Activated naive CD8-positive, alpha-beta T cell treated with anti-CD3 and anti-CD28 coated beads for 36 hours (primary cell): ENCODE data around the gene CTNND2. TPM values are rescaled to one million over a fixed set of nuclear protein-coding genes. Genes with fewer than 3 reads are reported as not detected.

Experiments
- DNase-seq: peaks from one replicate; pipeline ENCODE4 v3.0.0; 2021
- H3K27ac Mint-ChIP-seq: one replicate; pipeline ENCODE4 v1.8.0; 2022; ENCODE audit warnings: mild to moderate bottlenecking, moderate library complexity, mixed read lengths
- H3K27me3 Mint-ChIP-seq: one replicate; pipeline ENCODE4 v1.8.0; 2022; ENCODE audit warnings: mild to moderate bottlenecking, mixed read lengths
- H3K36me3 Mint-ChIP-seq: one replicate; pipeline ENCODE4 v1.8.0; 2021; ENCODE audit warnings: mild to moderate bottlenecking, mixed read lengths
- H3K4me1 Mint-ChIP-seq: one replicate; pipeline ENCODE4 v1.8.0; 2021; ENCODE audit warnings: mixed read lengths
- H3K4me3 Mint-ChIP-seq: one replicate; pipeline ENCODE4 v1.8.0; 2022; ENCODE audit warnings: mild to moderate bottlenecking, moderate library complexity, mixed read lengths
- H3K9me3 Mint-ChIP-seq: one replicate; pipeline ENCODE4 v1.8.0; 2022; ENCODE audit warnings: mixed read lengths
- total RNA-seq, 2 experiments: library from RNA; stranded (reverse); gene quantifications; one replicate each; pipeline ENCODE4 v1.2.3, GENCODE V29; 2021

Gene CTNND2
- total RNA-seq, 2 experiments from 2014 or later: not detected

DNA sequence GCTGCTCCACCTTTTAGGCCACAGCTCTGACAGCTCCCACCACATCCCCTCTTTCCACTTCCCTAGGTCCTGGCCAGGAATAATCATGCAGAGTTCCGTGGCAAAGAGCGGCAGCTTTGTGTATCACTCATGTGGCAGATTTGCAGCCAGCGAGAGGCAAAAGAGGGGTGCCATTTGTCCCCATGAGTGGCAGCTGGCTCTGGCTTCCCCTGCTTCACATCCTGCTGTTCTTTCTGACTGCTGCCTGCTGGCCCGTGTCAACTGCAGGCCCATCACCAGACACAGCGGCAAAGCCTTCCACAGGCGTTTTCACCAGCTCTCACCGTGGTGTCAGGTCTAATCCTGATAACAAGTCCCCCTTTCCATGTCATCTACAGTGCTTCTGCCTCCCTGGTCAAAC lies 712.6 kb downstream of the CTNND2 start:
- H3K9me3 Mint-ChIP-seq: peaks cover 1% of the 10 kb centered on the region
- H3K27me3 Mint-ChIP-seq: no peaks in the 10 kb centered on the region
- H3K36me3 Mint-ChIP-seq: no peaks in the 10 kb centered on the region
- no peak for DNase-seq
- no peak overlapping the region for H3K4me3 Mint-ChIP-seq
- H3K4me1 Mint-ChIP-seq: no peaks in the 10 kb centered on the region
- no peak overlapping the region for H3K27ac Mint-ChIP-seq

- Mint-ChIP-seq H3K4me1 (no peaks in the 10 kb centered on the region), H3K27me3 (no peaks in the 10 kb centered on the region), H3K9me3 (no peaks in the 10 kb centered on the region), H3K36me3 (no peaks in the 10 kb centered on the region), H3K27ac (no peak overlapping the region), H3K4me3 (no peak overlapping the region)
- DNase-seq: no peak
Observed at GRCh38 chr5:11182441-11183080, 721.7 kb downstream of the CTNND2 start.

- no peak overlapping the region for H3K4me3 Mint-ChIP-seq
- H3K27me3 Mint-ChIP-seq: no peaks in the 10 kb centered on the region
- no peak overlapping the region for H3K27ac Mint-ChIP-seq
- H3K9me3 Mint-ChIP-seq: no peaks in the 10 kb centered on the region
- H3K36me3 Mint-ChIP-seq: no peaks in the 10 kb centered on the region
- H3K4me1 Mint-ChIP-seq: no peaks in the 10 kb centered on the region
- no peak for DNase-seq
Observed at GRCh38 chr5:11181940-11182339, 722.3 kb downstream of the CTNND2 start.

- no peaks in the 10 kb centered on the region for H3K4me1 Mint-ChIP-seq
- no peak overlapping the region for H3K27ac Mint-ChIP-seq
- H3K9me3 Mint-ChIP-seq: no peaks in the 10 kb centered on the region
- no peak for DNase-seq
- no peak overlapping the region for H3K4me3 Mint-ChIP-seq
- H3K36me3 Mint-ChIP-seq: no peaks in the 10 kb centered on the region
- no peaks in the 10 kb centered on the region for H3K27me3 Mint-ChIP-seq
Observed at GRCh38 chr5:11180890-11181289, 723.4 kb downstream of the CTNND2 start.

DNA sequence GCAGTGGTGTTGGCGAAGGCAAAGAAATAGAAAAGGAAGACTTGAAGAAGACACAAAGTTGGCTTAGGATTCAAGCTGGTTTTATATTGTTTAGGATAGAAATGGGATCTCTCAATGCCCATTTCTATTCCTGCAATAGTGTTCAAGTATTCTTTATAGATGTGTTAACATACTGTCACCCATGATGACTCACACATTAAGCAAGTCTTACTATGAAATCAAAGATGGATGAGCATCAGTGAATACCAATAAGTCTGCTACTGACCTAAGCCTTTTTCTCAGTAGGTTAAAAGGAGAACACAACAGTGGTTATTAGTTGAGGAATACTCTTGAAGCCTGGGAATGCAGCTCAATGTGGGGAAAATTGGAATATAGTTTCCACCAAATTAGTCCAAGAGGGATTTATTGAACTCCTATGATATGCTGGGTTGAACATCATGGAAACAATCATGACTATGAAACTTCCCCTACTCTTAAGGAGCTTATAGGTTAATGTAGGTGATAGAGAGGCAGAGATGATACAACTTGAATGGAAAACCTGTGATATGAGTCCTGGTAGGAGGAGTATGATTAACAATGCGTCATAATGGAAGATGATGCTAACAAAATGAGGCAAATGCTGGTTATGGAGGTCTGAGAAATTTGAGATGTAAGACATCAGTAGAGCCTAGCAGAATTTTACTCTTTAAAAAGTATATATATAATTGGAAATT lies 726.1 kb downstream of the CTNND2 start:
- no peaks in the 10 kb centered on the region for H3K36me3 Mint-ChIP-seq
- no peak overlapping the region for H3K4me3 Mint-ChIP-seq
- peaks cover 9% of the 10 kb centered on the region for H3K27me3 Mint-ChIP-seq

DNA sequence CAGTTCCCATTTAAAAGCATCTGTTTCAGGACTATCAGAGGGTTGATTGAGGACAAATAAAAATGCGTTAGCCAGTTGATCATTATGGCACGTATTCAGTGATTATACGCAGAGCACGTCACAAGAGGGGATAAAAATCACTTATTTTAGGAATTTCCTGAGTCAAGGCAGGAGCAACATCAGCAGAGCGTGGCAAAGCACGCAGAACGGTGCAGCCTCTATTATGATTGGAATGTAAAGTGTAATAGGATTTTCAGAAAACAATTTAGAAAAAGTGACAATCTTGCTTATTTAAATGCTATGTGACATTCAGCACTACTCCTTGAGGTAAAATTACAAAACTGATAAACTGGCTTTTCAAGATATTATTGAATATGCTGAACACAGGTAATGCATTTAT lies 729.7 kb downstream of the CTNND2 start:
- H3K4me1 Mint-ChIP-seq: no peaks in the 10 kb centered on the region
- H3K27ac Mint-ChIP-seq: no peak overlapping the region
- no peaks in the 10 kb centered on the region for H3K9me3 Mint-ChIP-seq
- no peak overlapping the region for H3K4me3 Mint-ChIP-seq
- DNase-seq: no peak
- H3K27me3 Mint-ChIP-seq: peaks cover 24% of the 10 kb centered on the region
- no peaks in the 10 kb centered on the region for H3K36me3 Mint-ChIP-seq

More for the DNA sequence above, 726.1 kb downstream of the CTNND2 start:
- Mint-ChIP-seq H3K9me3 (no peaks in the 10 kb centered on the region), H3K27ac (no peak overlapping the region), H3K4me1 (no peaks in the 10 kb centered on the region)
- DNase-seq: no peak

GRCh38 chr5:11172484-11172883 lies 731.8 kb downstream of the CTNND2 start:
- Mint-ChIP-seq H3K4me1 (no peaks in the 10 kb centered on the region), H3K36me3 (no peaks in the 10 kb centered on the region), H3K4me3 (no peak overlapping the region), H3K27me3 (peaks cover 30% of the 10 kb centered on the region), H3K9me3 (no peaks in the 10 kb centered on the region), H3K27ac (no peak overlapping the region)
- no peak for DNase-seq

GRCh38 chr5:11171236-11171635 lies 733.0 kb downstream of the CTNND2 start:
- H3K36me3 Mint-ChIP-seq: no peaks in the 10 kb centered on the region
- peaks cover 33% of the 10 kb centered on the region for H3K27me3 Mint-ChIP-seq
- H3K4me1 Mint-ChIP-seq: no peaks in the 10 kb centered on the region
- H3K27ac Mint-ChIP-seq: no peak overlapping the region
- DNase-seq: no peak
- no peaks in the 10 kb centered on the region for H3K9me3 Mint-ChIP-seq
- H3K4me3 Mint-ChIP-seq: no peak overlapping the region

DNA sequence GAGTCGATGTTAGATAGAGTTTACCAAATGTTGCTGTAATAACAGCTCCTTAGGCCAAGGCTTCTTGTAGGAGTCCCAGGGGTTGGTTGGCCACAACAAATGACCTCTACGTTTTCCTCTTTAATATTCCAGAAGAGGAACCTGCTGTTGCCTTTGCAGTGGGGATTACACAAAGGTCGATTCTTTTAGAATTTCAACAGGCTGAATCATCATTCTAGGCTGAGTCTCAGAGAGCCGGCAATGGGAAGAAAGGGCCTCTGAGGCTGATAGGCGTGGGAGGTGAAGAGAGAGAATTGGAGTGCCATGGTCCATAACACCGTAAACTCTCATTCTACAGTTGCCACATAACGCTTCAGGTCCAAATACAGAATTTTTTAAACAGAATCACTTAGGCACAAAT lies 737.3 kb downstream of the CTNND2 start:
- H3K4me1 Mint-ChIP-seq: no peaks in the 10 kb centered on the region
- no peak overlapping the region for H3K27ac Mint-ChIP-seq
- no peak overlapping the region for H3K4me3 Mint-ChIP-seq
- H3K36me3 Mint-ChIP-seq: no peaks in the 10 kb centered on the region
- peaks cover 20% of the 10 kb centered on the region for H3K27me3 Mint-ChIP-seq
- DNase-seq: no peak
- no peaks in the 10 kb centered on the region for H3K9me3 Mint-ChIP-seq

- no peaks in the 10 kb centered on the region for H3K36me3 Mint-ChIP-seq
- H3K27me3 Mint-ChIP-seq: peaks cover 17% of the 10 kb centered on the region
- no peak overlapping the region for H3K27ac Mint-ChIP-seq
- H3K9me3 Mint-ChIP-seq: no peaks in the 10 kb centered on the region
- no peaks in the 10 kb centered on the region for H3K4me1 Mint-ChIP-seq
- H3K4me3 Mint-ChIP-seq: no peak overlapping the region
- DNase-seq: no peak
Observed at GRCh38 chr5:11164531-11165294, 739.5 kb downstream of the CTNND2 start.

DNA sequence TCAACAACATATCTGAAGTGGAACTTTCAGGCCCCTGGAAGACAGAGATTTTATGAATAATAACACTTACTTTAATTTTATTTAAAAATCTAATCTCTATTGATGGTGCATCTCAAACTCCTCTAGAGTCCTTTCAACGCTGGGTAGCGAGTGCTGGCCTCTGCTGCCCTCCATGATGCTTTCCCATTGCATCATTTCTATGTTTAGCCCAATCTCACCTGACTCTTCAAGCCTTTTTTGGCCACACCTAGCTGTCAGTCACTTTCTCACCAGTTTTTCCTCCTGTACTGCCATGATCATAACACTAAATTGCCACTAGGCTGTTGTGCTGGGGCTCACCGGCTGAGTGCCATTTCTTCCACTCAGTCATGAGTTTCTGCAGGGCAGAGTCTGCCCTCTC lies 747.1 kb downstream of the CTNND2 start:
- Mint-ChIP-seq H3K36me3 (no peaks in the 10 kb centered on the region), H3K4me1 (peaks cover 1% of the 10 kb centered on the region), H3K27me3 (peaks cover 24% of the 10 kb centered on the region), H3K27ac (no peak overlapping the region), H3K4me3 (no peak overlapping the region), H3K9me3 (no peaks in the 10 kb centered on the region)
- DNase-seq: no peak

GRCh38 chr5:11153670-11154382 lies 750.4 kb downstream of the CTNND2 start:
- peaks cover 1% of the 10 kb centered on the region for H3K4me1 Mint-ChIP-seq

DNA sequence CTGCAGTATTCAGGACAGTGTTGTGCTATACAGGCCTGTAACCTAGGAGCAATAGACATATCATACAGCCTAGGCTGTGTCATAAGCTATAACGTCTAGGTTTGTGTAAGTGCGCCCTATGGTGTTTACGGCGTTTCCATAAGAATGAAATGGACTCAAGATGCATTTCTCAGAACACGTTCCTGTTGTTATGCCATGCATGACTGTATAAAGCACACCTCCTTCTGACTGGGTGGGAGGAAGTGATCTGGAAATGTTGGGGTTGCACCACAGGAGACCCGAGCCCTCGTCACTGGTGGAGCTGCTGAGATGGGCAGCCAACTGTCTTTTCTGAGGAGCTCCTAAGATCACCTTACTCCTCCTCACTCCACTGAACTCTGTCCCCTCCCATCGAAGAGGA lies 751.9 kb downstream of the CTNND2 start:
- Mint-ChIP-seq H3K27me3 (peaks cover 8% of the 10 kb centered on the region), H3K27ac (no peak overlapping the region), H3K36me3 (no peaks in the 10 kb centered on the region), H3K9me3 (peaks cover 1% of the 10 kb centered on the region), H3K4me1 (peaks cover 1% of the 10 kb centered on the region), H3K4me3 (no peak overlapping the region)
- no peak for DNase-seq

More at GRCh38 chr5:11153670-11154382, 750.4 kb downstream of the CTNND2 start:
- Mint-ChIP-seq H3K36me3 (no peaks in the 10 kb centered on the region), H3K4me3 (no peak overlapping the region), H3K27me3 (peaks cover 14% of the 10 kb centered on the region), H3K9me3 (no peaks in the 10 kb centered on the region), H3K27ac (no peak overlapping the region)
- no peak for DNase-seq

- DNase-seq: no peak
Observed at GRCh38 chr5:11150976-11151375, 753.3 kb downstream of the CTNND2 start.

More at GRCh38 chr5:11150976-11151375, 753.3 kb downstream of the CTNND2 start:
- H3K27me3 Mint-ChIP-seq: peaks cover 13% of the 10 kb centered on the region
- H3K36me3 Mint-ChIP-seq: no peaks in the 10 kb centered on the region
- no peak overlapping the region for H3K27ac Mint-ChIP-seq
- peaks cover 1% of the 10 kb centered on the region for H3K9me3 Mint-ChIP-seq
- no peaks in the 10 kb centered on the region for H3K4me1 Mint-ChIP-seq
- no peak overlapping the region for H3K4me3 Mint-ChIP-seq
